Panc1 (cell line): ENCODE results near the gene CSRNP2. TPM values are rescaled to one million over a fixed set of nuclear protein-coding genes. Genes with fewer than 3 reads are reported as not detected.

Source experiments
- ATAC-seq: fragments of 200-7000 bp; cut with Tn5 transposase; 2 replicates; pipeline ENCODE4 v1.9.1; 2020; ENCODE audit warnings: mild to moderate bottlenecking, moderate library complexity
- BruUV-seq: library from RNA; stranded (reverse); fragments of 400-500 nt; replicated peaks from 2 replicates; lab custom pipeline; 2021; lab: Mats Ljungman, UMichigan
- CTCF ChIA-PET: fragments of 300-600 bp; sonication (Branson Sonifier 250); formaldehyde crosslinking; loops from one replicate; lab custom pipeline; 2022; ENCODE audit warnings: antibody characterized with exemption; lab: Charles Lee
- POLR2A ChIA-PET: fragments of 300-600 bp; sonication (Branson Sonifier 250); formaldehyde crosslinking; loops from one replicate; lab custom pipeline; 2022; ENCODE audit warnings: antibody characterized with exemption; lab: Charles Lee
- DNase-seq: peaks from one replicate; pipeline ENCODE4 v3.0.0-alpha.2; 2010; ENCODE audit warnings: low read depth, low spot score
- H3K27ac ChIP-seq: 2 replicates; pipeline ENCODE4 v1.5.1; 2011; ENCODE audit warnings: mild to moderate bottlenecking, low read length, inconsistent platforms
- H3K27me3 ChIP-seq: fragments of 200-500 bp; sonication (Bioruptor generic); 2 replicates; pipeline ENCODE4 v1.6.0; 2014; ENCODE audit warnings: low read length, inconsistent platforms; ENCODE audit not compliant: control insufficient read depth, insufficient read depth
- H3K36me3 ChIP-seq: fragments of 200-500 bp; sonication (Bioruptor generic); 2 replicates; pipeline ENCODE4 v1.5.1; 2014; ENCODE audit warnings: inconsistent platforms, mild to moderate bottlenecking, low read length, moderate library complexity; ENCODE audit not compliant: control insufficient read depth, insufficient read depth
- H3K4me1 ChIP-seq: 2 replicates; pipeline ENCODE4 v1.5.1; 2011; ENCODE audit warnings: inconsistent platforms, mild to moderate bottlenecking, low read length, moderate library complexity; ENCODE audit not compliant: control insufficient read depth, insufficient read depth
- H3K4me3 ChIP-seq, 2 experiments: 2 replicates each; pipeline ENCODE4 v1.5.1; 2011 to 2012; ENCODE audit warnings: low read depth in 2 of 2, low read length in 2 of 2, mild to moderate bottlenecking in 2 of 2, inconsistent platforms in 1 of 2, moderate library complexity in 1 of 2
- H3K9me3 ChIP-seq: fragments of 200-500 bp; sonication (Bioruptor generic); 2 replicates; pipeline ENCODE4 v1.5.1; 2014; ENCODE audit warnings: low read depth, mild to moderate bottlenecking, inconsistent platforms, low read length, moderate library complexity; ENCODE audit not compliant: control insufficient read depth, insufficient read depth
- CTCF ChIP-seq: fragments of 450-650 bp; IDR thresholded peaks from 2 replicates; pipeline ENCODE4 v1.5.1; 2017; ENCODE audit warnings: mild to moderate bottlenecking
- POLR2AphosphoS5 ChIP-seq: IDR thresholded peaks from 2 replicates; pipeline ENCODE4 v1.6.1; 2012; ENCODE audit warnings: mild to moderate bottlenecking, low read depth, low read length, moderate library complexity
- REST ChIP-seq, 2 experiments: IDR thresholded peaks; 2 replicates each; pipeline ENCODE4 v1.6.1; 2011 to 2012; ENCODE audit warnings: low read depth in 2 of 2, control low read depth in 1 of 2, low read length in 1 of 2, mild to moderate bottlenecking in 1 of 2, moderate library complexity in 1 of 2; ENCODE audit not compliant: insufficient read depth in 1 of 2
- SIN3A ChIP-seq: IDR thresholded peaks from 2 replicates; pipeline ENCODE4 v1.6.1; 2012; ENCODE audit warnings: low read depth, mild to moderate bottlenecking, low read length, moderate library complexity, borderline replicate concordance; ENCODE audit not compliant: insufficient read depth
- TCF7L2 ChIP-seq: IDR thresholded peaks from 2 replicates; pipeline ENCODE4 v1.6.1; 2011; ENCODE audit warnings: mild to moderate bottlenecking, low read depth, low read length, inconsistent platforms
- in situ Hi-C: cut with HindIII; loops from 2 replicates; pipeline ENCODE4 v1.10.0; 2016; ENCODE audit warnings: low sequenced_read_pairs, low pct_unique_long_range_greater_than_20kb
- intact Hi-C: fragments of 100-400 bp; cut with micrococcal nuclease; formaldehyde crosslinking; loops from one replicate; pipeline ENCODE4 v1.10.0; 2022; ENCODE audit not compliant: unreplicated experiment
- total RNA-seq: library from RNA; stranded (reverse); gene quantifications from one replicate; pipeline ENCODE4 v1.2.1, GENCODE V29; 2021; ENCODE audit not compliant: unreplicated experiment

The CSRNP2 gene
- total RNA-seq, 1 experiment from 2014 or later: 50.5 TPM

GRCh38 chr12:51028813-51029150 lies 54.6 kb downstream of the CSRNP2 start:
- peaks cover 12% of the 10 kb centered on the region for H3K4me1 ChIP-seq
- H3K36me3 ChIP-seq: no peaks in the 10 kb centered on the region
- intact Hi-C loops: loop anchor here (5.0 kb wide), 1 partner anchor 201 kb away; no protein-coding TSS in a partner anchor
- H3K27ac ChIP-seq: peak overlapping the region; percentile 36; the same call in 1 of the 2 replicates
- H3K4me3 ChIP-seq: peak overlapping the region in 1 of 2 experiments; percentile 33; a peak in 2 of 4 replicates
- in situ Hi-C loops: no loop called here
- TF ChIP-seq CTCF (no peak), TCF7L2 (no peak), REST (IDR thresholded peaks at IDR 0.05; ENCODE audit: insufficient read depth in 1 of 2, low read depth in 2 of 2, low read length in 1 of 2) (no peak), SIN3A (no peak), POLR2AphosphoS5 (no peak)
- DNase-seq: no peak
- POLR2A ChIA-PET: interaction anchor here (0.5 to 1.0 kb wide), 3 partner anchors 265 to 801 kb away, joined by 3 to 16 read pairs (median 12); no protein-coding TSS in a partner anchor
- CTCF ChIA-PET: interaction anchor here (1.1 kb wide), 1 partner anchor 203 kb away, joined by 8 read pairs; no protein-coding TSS in a partner anchor
- no peaks in the 10 kb centered on the region for H3K27me3 ChIP-seq
- ATAC-seq: no peak
- H3K9me3 ChIP-seq: no peaks in the 10 kb centered on the region
- BruUV-seq: no TSS peak

DNA sequence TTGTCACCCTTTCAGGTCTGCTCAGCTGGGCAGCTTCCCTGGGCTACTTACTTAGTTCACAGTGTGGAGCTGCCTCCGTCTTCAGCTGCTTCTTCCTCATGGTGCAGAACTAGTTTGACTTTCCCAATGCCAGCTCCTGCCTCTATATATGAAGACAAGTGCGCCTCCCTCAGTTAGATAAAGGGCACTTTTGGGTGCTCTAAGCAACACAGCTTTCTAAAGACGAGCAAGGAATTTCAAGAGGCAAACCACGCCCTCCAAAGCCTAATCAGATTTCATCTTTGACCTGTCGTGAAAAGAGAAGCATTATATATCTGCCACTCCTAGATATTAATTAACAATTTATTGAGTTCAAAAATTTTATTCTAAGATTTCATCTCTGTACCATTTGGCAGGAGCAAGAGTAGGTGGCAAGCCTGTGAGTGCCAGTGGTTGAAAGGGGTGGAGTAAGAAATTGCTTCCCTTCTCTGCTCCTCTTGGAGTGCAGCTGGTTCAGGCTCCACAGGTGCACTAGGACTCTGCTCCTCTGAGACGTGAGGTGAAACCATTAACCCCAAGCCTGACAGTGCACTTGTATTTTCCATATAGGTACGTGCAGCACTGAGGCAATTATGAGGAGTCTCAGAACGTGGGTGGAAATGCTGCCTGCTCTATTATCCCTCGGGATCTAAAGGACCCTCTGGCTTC lies 55.1 kb downstream of the CSRNP2 start:
- BruUV-seq: no TSS peak
- TF ChIP-seq SIN3A (no peak), POLR2AphosphoS5 (no peak), CTCF (peak; percentile 75), TCF7L2 (no peak), REST (IDR thresholded peaks at IDR 0.05; ENCODE audit: insufficient read depth in 1 of 2, low read depth in 2 of 2, low read length in 1 of 2) (no peak)
- in situ Hi-C loops (no loop called here), intact Hi-C loops (loop anchor here (5.0 kb wide), 1 partner anchor 201 kb away; no protein-coding TSS in a partner anchor)
- Histone ChIP-seq H3K36me3 (no peaks in the 10 kb centered on the region), H3K4me3 (peak overlapping the region in 1 of 2 experiments; percentile 33; a peak in 2 of 4 replicates), H3K27ac (peak overlapping the region; percentile 36; the same call in 1 of the 2 replicates), H3K27me3 (no peaks in the 10 kb centered on the region), H3K4me1 (peaks cover 17% of the 10 kb centered on the region), H3K9me3 (no peaks in the 10 kb centered on the region)
- POLR2A ChIA-PET: interaction anchor here (0.7 to 1.0 kb wide), 2 partner anchors 265 to 632 kb away, joined by 3 read pairs; partner anchors contain the start of gene FAM186A
- DNase-seq (peak; percentile 46), ATAC-seq (peak; percentile 39; the same call in 1 of the 2 replicates)
- CTCF ChIA-PET: interaction anchor here (0.5 to 1.1 kb wide), 5 partner anchors 41 to 525 kb away, joined by 5 to 8 read pairs (median 6); no protein-coding TSS in a partner anchor
